PFSK-1 (cell line): ENCODE measurements around the gene ADAMTS17.

Experiments used
- FOXP2 ChIP-seq: optimal IDR thresholded peaks from 2 replicates; pipeline ENCODE3; 2011; ENCODE audit warnings: borderline replicate concordance, control low read depth, inconsistent platforms; ENCODE audit not compliant: insufficient read depth; ENCODE audit errors: extremely low read length, extremely low read depth
- POLR2AphosphoS5 ChIP-seq: IDR thresholded peaks from 2 replicates; pipeline ENCODE4 v1.6.1; 2012; ENCODE audit warnings: low read depth, mild to moderate bottlenecking, control low read depth, low read length, moderate library complexity
- SIN3A ChIP-seq: IDR thresholded peaks from 2 replicates; pipeline ENCODE4 v1.6.1; 2012; ENCODE audit warnings: mild to moderate bottlenecking, low read length, moderate library complexity, borderline replicate concordance; ENCODE audit not compliant: insufficient read depth
- TAF1 ChIP-seq: IDR thresholded peaks from 2 replicates; pipeline ENCODE4 v1.6.1; 2012; ENCODE audit warnings: low read length, control low read depth, borderline replicate concordance; ENCODE audit not compliant: insufficient read depth
- TF ChIP-seq, protein P1 (sequence below), 2 experiments: IDR thresholded peaks; 2 replicates each; pipeline versions ENCODE4 v1.6.1 to v1.8.0; 2011 to 2012; ENCODE audit warnings: low read depth in 2 of 2, low read length in 2 of 2, control low read depth in 1 of 2, inconsistent platforms in 1 of 2, mild to moderate bottlenecking in 1 of 2, moderate library complexity in 1 of 2; ENCODE audit not compliant: insufficient read depth in 1 of 2

ADAMTS17 gene

DNA sequence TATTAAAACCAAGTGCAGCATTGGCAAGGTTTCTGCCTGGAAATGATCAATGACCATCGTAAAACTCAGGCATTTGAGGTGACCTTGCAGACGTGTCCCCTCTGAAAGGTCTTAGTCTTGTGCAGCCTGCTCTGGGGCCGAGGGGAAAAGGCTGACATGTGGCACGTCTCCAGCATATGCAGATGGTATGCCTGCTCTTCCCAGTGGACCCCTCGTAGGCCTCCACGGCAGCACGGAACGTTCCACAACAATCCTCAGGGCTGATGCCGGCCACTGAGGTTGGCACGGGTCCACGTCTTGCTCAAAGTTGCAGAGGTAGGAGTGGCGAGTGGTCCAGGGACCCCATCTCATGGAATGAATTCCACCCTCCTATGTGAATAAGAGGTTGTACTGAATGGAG, 361.0 kb downstream of the ADAMTS17 start:
- TF ChIP-seq TAF1: no peak
- TF ChIP-seq SIN3A: no peak
- TF ChIP-seq, protein P1, sequence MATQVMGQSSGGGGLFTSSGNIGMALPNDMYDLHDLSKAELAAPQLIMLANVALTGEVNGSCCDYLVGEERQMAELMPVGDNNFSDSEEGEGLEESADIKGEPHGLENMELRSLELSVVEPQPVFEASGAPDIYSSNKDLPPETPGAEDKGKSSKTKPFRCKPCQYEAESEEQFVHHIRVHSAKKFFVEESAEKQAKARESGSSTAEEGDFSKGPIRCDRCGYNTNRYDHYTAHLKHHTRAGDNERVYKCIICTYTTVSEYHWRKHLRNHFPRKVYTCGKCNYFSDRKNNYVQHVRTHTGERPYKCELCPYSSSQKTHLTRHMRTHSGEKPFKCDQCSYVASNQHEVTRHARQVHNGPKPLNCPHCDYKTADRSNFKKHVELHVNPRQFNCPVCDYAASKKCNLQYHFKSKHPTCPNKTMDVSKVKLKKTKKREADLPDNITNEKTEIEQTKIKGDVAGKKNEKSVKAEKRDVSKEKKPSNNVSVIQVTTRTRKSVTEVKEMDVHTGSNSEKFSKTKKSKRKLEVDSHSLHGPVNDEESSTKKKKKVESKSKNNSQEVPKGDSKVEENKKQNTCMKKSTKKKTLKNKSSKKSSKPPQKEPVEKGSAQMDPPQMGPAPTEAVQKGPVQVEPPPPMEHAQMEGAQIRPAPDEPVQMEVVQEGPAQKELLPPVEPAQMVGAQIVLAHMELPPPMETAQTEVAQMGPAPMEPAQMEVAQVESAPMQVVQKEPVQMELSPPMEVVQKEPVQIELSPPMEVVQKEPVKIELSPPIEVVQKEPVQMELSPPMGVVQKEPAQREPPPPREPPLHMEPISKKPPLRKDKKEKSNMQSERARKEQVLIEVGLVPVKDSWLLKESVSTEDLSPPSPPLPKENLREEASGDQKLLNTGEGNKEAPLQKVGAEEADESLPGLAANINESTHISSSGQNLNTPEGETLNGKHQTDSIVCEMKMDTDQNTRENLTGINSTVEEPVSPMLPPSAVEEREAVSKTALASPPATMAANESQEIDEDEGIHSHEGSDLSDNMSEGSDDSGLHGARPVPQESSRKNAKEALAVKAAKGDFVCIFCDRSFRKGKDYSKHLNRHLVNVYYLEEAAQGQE (IDR thresholded peaks at IDR 0.05; ENCODE audit: insufficient read depth in 1 of 2, low read depth in 2 of 2, low read length in 2 of 2): no peak
- TF ChIP-seq POLR2AphosphoS5: no peak
- no peak for TF ChIP-seq FOXP2

DNA sequence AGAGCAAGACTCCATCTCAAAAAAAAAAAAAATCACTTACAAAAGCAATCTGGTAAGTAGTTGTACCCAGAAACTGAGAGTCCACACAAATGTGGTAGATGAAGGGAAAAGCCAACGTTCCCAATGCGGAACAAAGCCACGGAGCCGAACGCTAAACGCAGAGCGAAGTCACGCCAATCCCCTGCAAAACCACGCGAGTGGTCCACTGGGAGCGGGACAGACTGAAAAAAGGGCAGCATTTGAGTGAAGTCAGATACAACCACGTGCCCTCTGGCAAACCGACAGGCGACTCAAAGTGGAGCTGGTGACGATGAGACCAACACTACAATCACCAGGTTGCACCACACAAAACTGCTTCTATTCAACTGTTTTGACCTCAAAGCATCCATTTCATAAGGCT, 362.4 kb downstream of the ADAMTS17 start:
- TF ChIP-seq, protein P1 (IDR thresholded peaks at IDR 0.05; ENCODE audit: insufficient read depth in 1 of 2, low read depth in 2 of 2, low read length in 2 of 2): no peak
- no peak for TF ChIP-seq POLR2AphosphoS5
- no peak for TF ChIP-seq SIN3A

DNA sequence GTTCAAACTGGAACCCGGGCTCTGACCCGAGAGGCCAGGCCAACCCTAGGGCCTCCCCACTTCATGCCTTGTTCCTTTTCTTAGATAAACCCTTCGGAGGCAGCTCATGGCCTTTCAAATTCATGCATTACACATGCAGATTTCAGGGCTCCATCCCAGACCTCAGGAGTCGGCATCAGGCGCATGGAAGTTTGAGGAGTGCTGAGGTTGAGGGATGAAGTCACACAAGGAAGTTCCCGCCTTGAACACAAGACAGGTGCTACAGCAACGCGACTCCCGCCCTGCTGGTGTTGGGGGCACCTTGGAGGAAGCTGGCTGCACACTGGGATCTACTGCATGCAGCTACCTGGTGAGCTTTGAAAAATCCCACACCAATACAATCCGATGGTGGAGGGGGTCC, 363.3 kb downstream of the ADAMTS17 start:
- TF ChIP-seq, protein P1 (IDR thresholded peaks at IDR 0.05; ENCODE audit: insufficient read depth in 1 of 2, low read depth in 2 of 2, low read length in 2 of 2): no peak
- TF ChIP-seq FOXP2 (no peak), TAF1 (no peak), SIN3A (no peak), POLR2AphosphoS5 (no peak)

DNA sequence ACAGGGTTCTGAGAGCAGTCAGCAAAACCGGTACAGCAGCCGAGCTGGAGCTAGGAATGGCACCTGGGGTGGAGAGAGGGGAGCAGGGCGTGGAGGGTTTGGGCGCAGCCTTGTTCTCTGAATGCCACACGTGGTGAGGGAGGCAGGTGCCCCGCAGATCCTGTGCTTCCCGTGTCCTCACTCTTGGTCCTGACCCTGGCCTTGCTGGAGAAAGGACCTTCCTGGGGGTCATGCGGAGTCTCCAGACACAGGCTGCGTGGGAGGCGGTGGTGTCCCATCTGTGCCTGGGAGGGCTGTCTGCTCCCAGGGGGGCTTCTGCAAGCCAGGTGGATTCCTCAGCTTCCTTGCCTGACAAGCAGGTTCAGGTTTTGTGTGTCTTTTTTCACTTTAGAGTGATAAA, 363.8 kb downstream of the ADAMTS17 start:
- TF ChIP-seq FOXP2: no peak

DNA sequence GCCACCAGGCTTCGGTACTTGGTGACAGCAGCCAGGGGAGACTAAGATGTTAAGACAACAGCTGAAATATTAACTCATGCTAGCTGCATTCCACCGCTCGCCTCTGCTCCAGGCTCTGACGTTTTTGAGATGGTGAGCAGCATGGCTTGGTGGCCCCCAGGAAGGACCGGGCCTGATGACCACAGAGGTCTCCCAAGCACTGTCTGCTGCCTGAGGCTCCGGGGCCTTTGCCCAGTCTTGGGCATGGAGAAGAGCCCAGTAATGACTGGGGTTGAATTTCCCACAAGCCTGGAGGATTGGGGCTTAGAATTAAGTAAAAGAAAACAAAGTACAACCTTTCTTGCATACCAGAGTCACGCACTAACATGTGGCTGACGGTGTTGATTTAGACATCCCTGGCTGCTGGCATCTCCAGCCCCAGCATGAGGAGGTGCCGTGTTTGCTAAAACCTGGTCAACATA, 364.9 kb downstream of the ADAMTS17 start:
- no peak for TF ChIP-seq POLR2AphosphoS5
- TF ChIP-seq TAF1: no peak
- TF ChIP-seq FOXP2: no peak
- no peak for TF ChIP-seq SIN3A

DNA sequence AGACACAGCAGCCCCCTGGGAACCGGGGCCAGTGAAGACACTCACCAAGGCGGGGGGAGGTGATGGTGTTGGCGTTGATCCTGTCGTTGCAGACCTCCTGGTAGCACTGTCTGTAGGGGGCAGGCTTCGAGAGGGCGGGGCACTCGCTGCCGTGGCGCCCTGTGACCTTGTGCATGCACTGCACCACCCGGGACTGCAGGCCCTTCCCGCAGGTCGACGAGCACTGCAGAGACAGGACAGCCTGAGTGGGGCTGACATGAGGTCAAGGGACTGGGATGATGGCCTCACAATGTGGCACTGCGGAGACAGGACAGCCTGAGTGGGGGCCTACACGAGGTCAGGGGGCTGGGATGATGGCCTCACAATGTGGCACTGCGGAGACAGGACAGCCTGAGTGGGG, 365.8 kb downstream of the ADAMTS17 start:
- no peak for TF ChIP-seq POLR2AphosphoS5
- TF ChIP-seq, protein P1 (IDR thresholded peaks at IDR 0.05; ENCODE audit: insufficient read depth in 1 of 2, low read depth in 2 of 2, low read length in 2 of 2): no peak
- TF ChIP-seq TAF1: no peak
- no peak for TF ChIP-seq FOXP2
- no peak for TF ChIP-seq SIN3A
